Hypothalamus (tissue), 51 donors: ENCODE results near the gene ABCA2.
"Not testable (repeated sequence)": the region's sequence is repeated elsewhere in the genome, so short reads cannot be mapped to it uniquely, and the experiment has no call there.

Experiments used
- DNase-seq, 51 donors: peaks; one replicate each; lab custom pipeline; 2025; lab: John Stamatoyannopoulos, UW

Gene ABCA2

DNA sequence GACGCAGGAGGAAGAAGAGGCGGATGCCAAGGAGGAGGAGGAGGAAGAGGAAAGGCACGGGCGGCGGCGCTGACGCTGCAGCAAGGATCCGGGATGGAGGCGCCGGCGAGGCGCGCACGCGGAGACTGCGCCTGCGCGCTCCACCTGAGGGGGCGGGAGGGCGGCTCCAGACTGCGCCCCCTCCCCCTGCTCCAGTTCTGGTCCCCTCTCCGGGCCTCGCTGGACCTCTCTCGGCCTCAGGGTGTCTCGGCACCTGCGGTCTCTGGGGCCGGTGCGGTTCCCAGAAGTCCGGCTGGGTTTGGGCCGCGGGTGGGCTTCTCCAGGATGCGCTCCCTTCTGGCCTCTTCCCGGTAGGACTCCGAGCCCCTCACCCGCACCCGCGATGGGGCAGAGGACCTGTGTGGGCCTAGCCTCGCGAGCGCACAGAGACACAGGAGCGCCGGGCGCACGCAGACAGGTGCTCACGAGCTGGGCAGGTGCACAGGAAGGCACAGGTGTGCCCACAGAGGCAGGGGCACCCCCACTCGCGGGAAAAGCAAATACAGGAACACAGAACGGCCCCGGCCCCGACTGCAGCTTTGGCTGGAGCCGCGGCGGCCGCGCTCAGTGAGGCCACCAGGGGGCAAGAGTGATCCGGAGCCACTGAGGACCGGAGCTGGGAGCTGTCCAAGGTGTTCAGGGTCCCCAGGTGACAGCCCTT, 18.2 kb upstream of the ABCA2 start, which contains the start of gene NPDC1:
TSS of gene NPDC1 (minus strand) at position 90 of the 700 bp plus-strand sequence. CDS start 188 bp downstream, outside the sequence.
- peak in 42 of 51 donors; percentile 22 to 79 (median 62) for DNase-seq

DNA sequence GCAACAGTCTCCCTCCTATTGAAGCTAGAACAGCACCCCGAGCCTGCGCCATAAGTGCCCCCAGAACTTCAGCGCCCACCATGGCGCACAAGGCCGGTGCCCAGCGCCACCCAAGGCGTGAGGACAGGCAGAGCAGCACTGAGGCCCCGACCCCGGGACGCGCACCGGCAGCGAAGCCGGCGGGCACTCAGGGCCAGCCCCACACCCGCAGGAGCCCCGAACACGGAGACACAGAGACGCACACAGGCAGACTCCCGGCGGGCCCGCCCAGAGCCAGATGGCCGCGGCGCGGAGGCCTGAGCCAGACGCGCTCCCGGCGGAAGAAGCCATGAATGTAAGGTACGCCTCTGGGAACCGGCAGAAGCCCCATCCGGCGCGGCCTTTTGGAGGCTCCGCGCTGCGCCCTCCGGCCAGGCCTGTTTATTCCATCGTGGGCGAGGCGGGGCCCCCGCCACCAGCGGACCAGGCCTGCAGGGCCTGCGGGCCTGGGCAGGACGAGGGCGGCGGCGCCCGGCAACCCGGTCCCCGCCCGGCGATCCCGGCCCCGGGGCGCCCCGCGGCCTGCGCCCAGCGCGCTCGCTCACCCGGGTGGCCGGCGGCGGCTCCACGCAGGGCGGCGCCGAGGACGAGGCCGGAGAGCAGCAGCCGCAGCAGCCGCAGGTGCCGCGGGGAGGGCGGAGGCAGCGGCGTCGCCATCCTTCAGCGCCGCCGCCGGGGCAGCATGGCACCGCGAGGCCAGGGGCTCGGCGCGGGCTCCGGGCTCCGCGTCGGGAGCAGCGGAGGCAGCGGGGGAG, 17.5 kb upstream of the ABCA2 start:
- DNase-seq, result peak in 11 of 51 donors; percentile 11 to 49 (median 29)

DNA sequence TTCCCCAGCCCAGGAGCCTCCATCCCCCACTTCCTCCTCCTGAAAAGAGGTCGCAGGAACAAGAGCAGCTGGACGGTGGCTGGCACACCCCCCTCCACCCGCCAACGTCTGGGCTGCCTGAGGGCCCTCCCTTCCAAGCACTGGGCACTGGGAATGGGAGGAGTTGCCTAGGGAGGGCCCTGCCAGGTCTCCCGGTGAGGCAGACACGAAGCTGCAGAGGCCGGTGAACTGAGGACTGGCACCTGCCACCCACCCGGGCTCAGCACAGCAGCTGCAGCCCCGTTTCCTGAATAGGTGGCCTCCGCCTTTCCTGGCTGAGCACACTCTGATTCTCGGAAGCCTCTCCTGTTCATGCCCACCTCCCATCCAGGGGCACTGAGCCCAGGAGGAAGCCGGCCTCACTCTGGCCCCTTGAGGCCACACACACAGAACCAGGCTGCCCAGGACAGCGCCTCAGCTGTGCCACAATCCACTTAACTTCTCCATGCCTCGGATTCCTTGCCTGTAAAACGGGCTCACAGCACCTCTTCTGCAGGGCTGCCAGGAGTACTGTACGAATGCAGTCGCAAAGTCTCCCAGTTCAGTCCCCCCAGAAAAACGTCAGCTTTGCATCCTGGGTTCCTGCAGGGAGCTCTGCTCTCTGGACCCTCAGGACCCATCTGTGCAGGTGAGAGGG, 16.6 kb upstream of the ABCA2 start:
- peak in 20 of 51 donors; percentile 19 to 63 (median 42) for DNase-seq

DNA sequence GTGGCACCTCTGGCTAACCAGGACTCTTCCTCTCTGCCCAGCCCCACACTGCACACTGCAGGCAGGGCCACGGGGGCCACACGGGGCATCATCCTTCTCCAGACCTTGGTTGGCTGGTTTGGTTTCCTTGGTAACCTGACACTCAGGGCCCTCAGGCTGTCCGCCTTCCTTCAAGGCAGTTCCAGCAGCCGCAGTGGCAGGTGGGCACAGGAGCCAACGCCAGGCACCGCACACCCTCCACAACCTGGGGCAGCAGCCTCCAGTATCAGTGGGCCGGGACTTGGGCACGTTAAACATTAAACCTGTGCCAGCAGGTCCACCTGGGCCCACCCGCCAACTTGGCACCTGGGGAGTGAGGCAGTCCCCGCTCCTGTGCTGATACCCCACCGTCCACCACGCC, 16.0 kb upstream of the ABCA2 start:
- DNase-seq, result no peak

GRCh38 chr9:137042751-137043727, 15.0 kb upstream of the ABCA2 start:
- no peak for DNase-seq

- DNase-seq, result peak in 1 of 51 donors; percentile 14
Observed at GRCh38 chr9:137041124-137041523, 13.1 kb upstream of the ABCA2 start.

- DNase-seq, result no peak
Observed at GRCh38 chr9:137040568-137040967, 12.5 kb upstream of the ABCA2 start.

DNA sequence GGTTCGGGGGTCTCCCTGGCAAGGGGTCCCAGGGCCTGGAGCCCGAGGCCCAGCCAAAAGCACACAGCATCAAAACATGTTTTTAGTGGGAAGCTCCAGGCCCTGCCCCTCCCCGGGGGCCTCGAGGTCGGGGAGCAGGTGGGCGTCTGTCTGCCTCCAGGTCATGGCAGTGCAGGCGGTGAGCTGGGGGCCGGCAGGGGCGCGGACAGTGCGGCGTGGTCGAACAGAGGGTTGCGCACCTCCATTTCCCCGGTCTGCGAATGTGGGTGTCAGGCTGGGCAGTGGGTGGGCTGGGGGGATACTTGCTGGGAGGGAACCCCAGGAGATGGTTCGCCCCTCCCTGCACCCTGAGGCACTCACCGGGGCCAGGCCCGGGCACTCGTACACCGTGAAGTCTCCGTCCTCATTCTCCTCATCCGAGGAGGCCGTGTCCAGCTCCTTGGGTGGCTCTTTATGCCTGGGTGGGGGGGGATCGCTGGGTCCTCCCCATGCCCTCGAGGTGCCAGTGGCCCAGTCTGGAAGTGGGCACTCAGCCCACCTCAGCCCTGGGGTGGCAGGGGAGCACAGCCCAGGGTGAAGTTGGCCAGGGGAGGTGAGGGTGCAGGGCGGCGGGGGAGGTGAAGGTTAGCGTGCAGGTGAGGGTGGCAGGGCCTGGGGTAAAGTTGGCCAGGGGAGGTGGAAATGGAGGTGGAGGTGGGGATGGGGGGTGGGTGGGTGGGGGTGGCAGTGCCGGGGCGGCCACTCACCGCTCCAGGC, 11.8 kb upstream of the ABCA2 start:
- DNase-seq, result no peak

DNA sequence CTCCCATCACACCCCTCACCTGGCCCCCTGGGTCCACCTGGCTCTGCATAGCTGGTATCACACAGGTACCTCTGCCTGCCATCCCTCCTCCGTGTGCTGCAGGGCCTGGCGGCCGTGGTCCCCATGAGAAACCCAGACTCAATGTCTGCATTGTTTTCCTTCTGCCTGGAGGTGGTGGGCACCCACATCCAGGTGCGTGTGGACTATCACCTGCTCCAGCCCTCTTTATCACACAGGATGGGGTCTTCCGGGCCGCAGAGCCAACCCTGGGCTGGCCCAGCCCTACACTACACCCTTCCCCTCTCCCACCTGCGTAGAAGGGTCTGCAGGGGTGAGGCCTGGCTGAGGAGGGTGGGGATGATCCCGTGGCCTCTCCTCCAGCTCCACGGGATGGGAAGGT, 10.9 kb upstream of the ABCA2 start:
- DNase-seq, result no peak

DNA sequence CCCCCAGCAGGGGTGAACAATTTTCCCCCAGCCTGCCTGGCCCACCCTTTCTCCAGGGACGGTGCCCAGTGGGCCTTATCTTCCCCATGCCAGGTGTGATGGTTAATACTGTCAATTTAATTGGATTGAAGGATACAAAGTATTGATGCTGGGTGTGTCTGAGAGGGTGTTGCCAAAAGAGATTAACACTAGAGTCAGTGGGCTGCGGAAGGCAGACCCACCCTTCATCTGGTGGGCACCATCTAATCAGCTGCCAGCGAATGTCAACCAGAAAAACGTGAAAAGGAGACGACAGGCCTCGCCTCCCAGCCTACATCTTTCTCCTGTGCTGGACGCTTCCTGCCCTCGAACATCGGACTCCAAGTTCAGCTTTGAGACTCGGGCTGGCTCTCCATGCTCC, 9.4 kb upstream of the ABCA2 start:
- no peak for DNase-seq

- no peak for DNase-seq
Observed at GRCh38 chr9:137037035-137037434, 9.0 kb upstream of the ABCA2 start.

- DNase-seq, result no peak
Observed at GRCh38 chr9:137035937-137036336, 7.9 kb upstream of the ABCA2 start.

GRCh38 chr9:137035507-137035834, 7.4 kb upstream of the ABCA2 start:
- DNase-seq, result no peak

DNA sequence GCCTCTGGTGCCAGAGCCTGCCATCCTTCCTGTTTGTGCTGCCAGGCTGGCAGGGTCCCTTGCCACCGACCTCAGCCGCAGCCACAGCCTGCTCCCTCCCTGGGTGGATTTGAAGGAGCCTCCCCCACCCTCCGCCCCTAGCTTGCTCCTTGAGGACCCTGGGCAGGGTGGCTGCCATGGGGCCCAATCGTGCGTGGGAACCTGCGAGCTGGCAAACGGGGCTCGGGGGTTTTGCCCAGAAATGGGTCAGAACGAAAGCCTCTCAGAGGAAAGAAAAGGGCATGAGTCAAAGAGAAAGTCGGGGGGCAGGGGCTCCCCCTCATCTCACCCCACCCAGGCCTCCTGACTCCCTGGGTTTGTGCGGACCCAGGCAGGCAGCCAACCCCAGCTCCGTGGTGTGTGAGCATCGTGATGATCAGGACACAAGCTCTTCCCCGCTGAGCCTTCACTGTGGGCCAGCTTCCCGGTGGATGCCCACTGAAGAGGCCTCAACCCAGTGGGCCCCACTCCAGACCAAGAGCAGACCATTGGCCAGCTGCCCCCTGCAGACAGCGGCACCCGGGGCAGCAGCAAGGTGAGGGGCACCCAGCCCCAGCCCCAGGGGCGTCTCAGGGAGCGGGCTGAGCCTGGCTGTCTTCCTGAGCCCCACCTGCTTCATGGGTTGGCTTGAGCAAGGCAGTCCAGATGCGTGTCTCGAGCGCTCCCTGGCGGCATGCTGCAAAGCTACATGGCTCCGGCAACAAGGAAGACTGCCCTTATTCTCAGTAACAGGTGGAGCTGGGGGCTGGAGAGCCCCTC, 6.9 kb upstream of the ABCA2 start:
- DNase-seq, result peak in 49 of 51 donors; percentile 20 to 90 (median 75)

GRCh38 chr9:137034039-137034708, 6.1 kb upstream of the ABCA2 start:
- DNase-seq, result no peak

DNA sequence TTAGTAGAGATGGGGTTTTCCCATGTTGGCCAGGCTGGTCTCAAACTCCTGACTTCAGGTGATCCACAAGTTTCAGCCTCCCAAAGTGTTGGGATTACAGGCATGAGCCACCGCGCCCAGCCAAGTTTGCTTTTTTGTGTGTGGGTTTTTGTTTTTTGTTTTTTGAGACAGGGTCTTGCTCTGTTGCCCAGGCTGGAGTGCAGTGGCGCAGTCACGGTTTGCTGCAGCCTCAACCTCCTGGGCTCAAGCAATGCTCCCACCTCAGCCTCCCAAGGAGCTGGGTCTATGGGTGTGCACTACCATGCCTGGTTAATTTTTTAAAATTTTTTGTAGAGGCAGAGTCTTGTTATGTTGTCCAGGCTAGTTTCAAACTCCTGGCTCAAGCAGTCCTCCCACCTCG, 5.4 kb upstream of the ABCA2 start:
- not testable (repeated sequence) for DNase-seq

- no peak for DNase-seq
Observed at GRCh38 chr9:137032858-137033257, 4.8 kb upstream of the ABCA2 start.
